Calu3 (cell line): Measurements from ENCODE around the gene C11orf24. TPM values are rescaled to one million over a fixed set of nuclear protein-coding genes. Genes with fewer than 3 reads are reported as not detected.

Experiments
- BruUV-seq: library from RNA; stranded (reverse); fragments of 400-500 nt; replicated peaks from 2 replicates; lab custom pipeline; 2021; lab: Mats Ljungman, UMichigan
- CTCF ChIA-PET: fragments of 300-600 bp; sonication (Branson Sonifier 250); formaldehyde crosslinking; loops from one replicate; lab custom pipeline; 2022; ENCODE audit warnings: antibody characterized with exemption; lab: Charles Lee
- DNase-seq: peaks from one replicate; pipeline ENCODE4 v3.0.0; 2022
- H3K27ac Mint-ChIP-seq: one replicate; pipeline ENCODE4 v1.8.0; 2022; ENCODE audit warnings: mixed read lengths; ENCODE audit not compliant: unreplicated experiment
- H3K27me3 Mint-ChIP-seq: one replicate; pipeline ENCODE4 v1.8.0; 2022; ENCODE audit warnings: mixed read lengths; ENCODE audit not compliant: unreplicated experiment
- H3K36me3 Mint-ChIP-seq: one replicate; pipeline ENCODE4 v1.8.0; 2022; ENCODE audit warnings: mild to moderate bottlenecking, moderate library complexity, mixed read lengths; ENCODE audit not compliant: insufficient read depth, unreplicated experiment
- H3K4me1 Mint-ChIP-seq: one replicate; pipeline ENCODE4 v1.8.0; 2022; ENCODE audit warnings: mild to moderate bottlenecking, low read depth, mixed read lengths; ENCODE audit not compliant: unreplicated experiment
- H3K4me3 Mint-ChIP-seq: one replicate; pipeline ENCODE4 v1.8.0; 2022; ENCODE audit warnings: mild to moderate bottlenecking, low read depth, moderate library complexity, mixed read lengths; ENCODE audit not compliant: unreplicated experiment
- H3K9me3 Mint-ChIP-seq: one replicate; pipeline ENCODE4 v1.8.0; 2022; ENCODE audit warnings: low read depth, mixed read lengths; ENCODE audit not compliant: unreplicated experiment
- intact Hi-C: fragments of 100-400 bp; cut with micrococcal nuclease; formaldehyde crosslinking; loops from one replicate; pipeline ENCODE4 v1.10.0; 2022; ENCODE audit not compliant: unreplicated experiment
- total RNA-seq: library from RNA; stranded (reverse); gene quantifications from 2 replicates; pipeline ENCODE4 v1.2.3, GENCODE V29; 2022
- TF ChIP-seq, protein P1 (sequence below): fragments of 200-600 bp; IDR thresholded peaks from one replicate; pipeline ENCODE4 v1.8.0; 2022; ENCODE audit warnings: antibody characterized with exemption; ENCODE audit not compliant: unreplicated experiment

C11orf24 gene
- total RNA-seq, 1 experiment from 2014 or later: 52.3 TPM

DNA sequence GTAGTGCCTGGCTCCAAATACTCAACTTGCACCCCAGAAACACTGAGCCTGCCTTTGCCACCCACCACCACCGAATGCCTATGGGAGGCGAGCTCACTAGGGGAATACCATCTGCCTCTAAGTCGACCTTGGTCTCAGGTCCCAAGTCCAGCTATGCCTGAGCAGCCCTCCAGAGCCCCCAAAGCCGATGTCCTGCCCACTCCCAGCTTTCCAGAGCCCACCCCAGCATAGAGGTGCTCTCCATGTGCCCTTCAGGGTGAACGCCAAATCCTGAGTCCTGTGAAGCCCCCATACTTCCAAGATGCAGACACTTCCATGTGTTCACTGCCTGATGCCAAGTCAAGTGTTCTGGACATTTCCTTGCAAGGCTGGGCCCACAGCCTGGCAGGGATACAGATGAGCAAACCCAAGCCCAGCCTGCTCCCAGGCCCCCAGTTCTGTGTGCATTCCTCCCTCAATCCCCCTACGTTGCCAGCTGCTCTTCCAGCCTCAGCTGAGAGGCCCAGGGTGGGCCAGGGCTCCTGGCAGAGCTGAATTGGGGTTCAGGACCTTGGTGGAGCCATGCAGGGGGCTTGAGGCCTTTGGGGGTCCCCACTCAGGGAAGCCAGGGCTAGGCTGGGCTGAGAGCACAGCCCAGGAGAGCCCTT is 56.1 kb downstream of the C11orf24 start:
- H3K27me3 Mint-ChIP-seq: peaks cover 28% of the 10 kb centered on the region
- TF ChIP-seq, protein P1, sequence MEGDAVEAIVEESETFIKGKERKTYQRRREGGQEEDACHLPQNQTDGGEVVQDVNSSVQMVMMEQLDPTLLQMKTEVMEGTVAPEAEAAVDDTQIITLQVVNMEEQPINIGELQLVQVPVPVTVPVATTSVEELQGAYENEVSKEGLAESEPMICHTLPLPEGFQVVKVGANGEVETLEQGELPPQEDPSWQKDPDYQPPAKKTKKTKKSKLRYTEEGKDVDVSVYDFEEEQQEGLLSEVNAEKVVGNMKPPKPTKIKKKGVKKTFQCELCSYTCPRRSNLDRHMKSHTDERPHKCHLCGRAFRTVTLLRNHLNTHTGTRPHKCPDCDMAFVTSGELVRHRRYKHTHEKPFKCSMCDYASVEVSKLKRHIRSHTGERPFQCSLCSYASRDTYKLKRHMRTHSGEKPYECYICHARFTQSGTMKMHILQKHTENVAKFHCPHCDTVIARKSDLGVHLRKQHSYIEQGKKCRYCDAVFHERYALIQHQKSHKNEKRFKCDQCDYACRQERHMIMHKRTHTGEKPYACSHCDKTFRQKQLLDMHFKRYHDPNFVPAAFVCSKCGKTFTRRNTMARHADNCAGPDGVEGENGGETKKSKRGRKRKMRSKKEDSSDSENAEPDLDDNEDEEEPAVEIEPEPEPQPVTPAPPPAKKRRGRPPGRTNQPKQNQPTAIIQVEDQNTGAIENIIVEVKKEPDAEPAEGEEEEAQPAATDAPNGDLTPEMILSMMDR: no peak
- no TSS peak for BruUV-seq
- peak overlapping the region; percentile 91 for H3K4me3 Mint-ChIP-seq
- peak overlapping the region; percentile 63 for H3K27ac Mint-ChIP-seq
- peaks cover 56% of the 10 kb centered on the region for H3K36me3 Mint-ChIP-seq
- no peaks in the 10 kb centered on the region for H3K9me3 Mint-ChIP-seq
- H3K4me1 Mint-ChIP-seq: peaks cover 38% of the 10 kb centered on the region
- CTCF ChIA-PET: interaction anchor here (0.6 kb wide), 1 partner anchor 476 kb away, joined by 4 read pairs; no protein-coding TSS in a partner anchor
- DNase-seq: no peak
- intact Hi-C loops: loop anchor here (10.0 kb wide), 1 partner anchor 79 kb away; no protein-coding TSS in a partner anchor

DNA sequence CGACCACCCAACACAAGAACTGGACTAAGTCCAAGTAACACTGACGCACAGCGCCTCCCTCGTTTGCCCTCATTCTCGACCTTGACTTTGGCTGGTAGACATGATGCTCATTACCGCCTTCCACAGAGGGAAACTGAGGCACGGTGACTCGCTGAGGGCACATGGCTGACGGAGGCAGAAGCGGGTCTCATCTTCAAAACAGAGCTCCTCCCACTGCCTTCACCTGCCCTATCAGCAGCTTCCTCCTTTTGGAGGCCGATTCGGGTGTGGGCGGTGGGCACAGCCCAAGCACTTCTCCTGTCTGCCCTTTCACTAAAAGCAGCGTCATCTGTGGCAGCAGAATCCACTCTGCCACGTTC is 56.7 kb downstream of the C11orf24 start:
- no TSS peak for BruUV-seq
- Mint-ChIP-seq H3K27ac (peak overlapping the region; percentile 63), H3K4me3 (peak overlapping the region; percentile 91)

DNA sequence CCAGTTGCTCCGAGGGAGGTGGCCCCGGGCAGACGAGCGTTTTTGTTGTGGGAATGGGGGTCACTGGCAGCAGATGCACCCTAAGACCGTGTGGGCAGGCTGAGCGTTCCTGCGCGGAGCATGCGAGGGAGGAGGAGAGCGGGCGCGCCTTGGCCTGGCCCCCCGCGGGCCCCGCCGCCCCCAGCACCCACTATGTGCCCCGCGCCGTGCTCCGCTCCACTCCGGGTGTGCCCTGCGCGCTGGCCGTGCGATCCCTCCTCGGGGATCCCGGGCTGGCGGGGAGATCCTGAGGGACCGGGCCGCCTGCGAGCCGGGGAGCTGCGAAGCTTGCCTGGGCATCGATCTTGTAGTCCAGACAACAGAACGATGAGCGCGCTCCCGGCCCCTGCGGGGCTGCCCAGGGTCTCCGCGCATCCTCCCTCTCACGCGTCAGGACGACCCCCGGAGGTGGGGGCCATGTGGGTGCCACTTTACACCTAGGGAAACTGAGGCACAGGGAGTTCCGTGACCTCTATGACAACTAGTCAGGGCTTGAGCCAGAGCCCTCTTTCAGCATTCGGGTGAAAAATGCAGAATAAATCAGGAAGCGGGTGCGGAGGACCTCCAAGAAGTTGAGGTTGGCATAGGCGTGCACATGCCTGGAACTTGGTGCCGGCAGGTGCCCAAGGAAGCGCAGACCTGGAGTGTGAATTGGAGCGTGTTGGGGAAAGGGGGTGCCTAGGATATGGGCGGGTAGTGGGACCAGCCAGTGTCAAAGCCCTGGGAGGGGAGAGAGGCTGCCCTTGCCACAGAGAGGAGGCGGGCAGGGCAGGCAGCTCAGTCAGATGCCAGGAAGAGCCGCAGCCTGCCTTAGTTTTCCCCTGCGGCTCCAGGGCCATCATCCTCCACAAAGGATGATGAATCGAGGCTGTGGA is 57.3 kb downstream of the C11orf24 start:
- Mint-ChIP-seq H3K9me3 (no peaks in the 10 kb centered on the region), H3K27me3 (peaks cover 19% of the 10 kb centered on the region), H3K4me1 (peaks cover 48% of the 10 kb centered on the region), H3K4me3 (peak overlapping the region; percentile 91), H3K27ac (peak overlapping the region; percentile 63), H3K36me3 (peaks cover 56% of the 10 kb centered on the region)
- no peak for DNase-seq
- intact Hi-C loops: loop anchor here (10.0 kb wide), 1 partner anchor 80 kb away; no protein-coding TSS in a partner anchor
- TF ChIP-seq, protein P1: no peak
- TSS peak; percentile 68 for BruUV-seq
- CTCF ChIA-PET: interaction anchor here (0.6 kb wide), 1 partner anchor 84 kb away, joined by 3 read pairs; no protein-coding TSS in a partner anchor

More for the DNA sequence above, 56.7 kb downstream of the C11orf24 start:
- TF ChIP-seq, protein P1: no peak
- CTCF ChIA-PET: interaction anchor here (0.6 kb wide), 1 partner anchor 476 kb away, joined by 4 read pairs; no protein-coding TSS in a partner anchor
- peaks cover 56% of the 10 kb centered on the region for H3K36me3 Mint-ChIP-seq
- no peak for DNase-seq
- intact Hi-C loops: loop anchor here (10.0 kb wide), 1 partner anchor 80 kb away; no protein-coding TSS in a partner anchor
- H3K4me1 Mint-ChIP-seq: peaks cover 44% of the 10 kb centered on the region
- peaks cover 26% of the 10 kb centered on the region for H3K27me3 Mint-ChIP-seq
- no peaks in the 10 kb centered on the region for H3K9me3 Mint-ChIP-seq

DNA sequence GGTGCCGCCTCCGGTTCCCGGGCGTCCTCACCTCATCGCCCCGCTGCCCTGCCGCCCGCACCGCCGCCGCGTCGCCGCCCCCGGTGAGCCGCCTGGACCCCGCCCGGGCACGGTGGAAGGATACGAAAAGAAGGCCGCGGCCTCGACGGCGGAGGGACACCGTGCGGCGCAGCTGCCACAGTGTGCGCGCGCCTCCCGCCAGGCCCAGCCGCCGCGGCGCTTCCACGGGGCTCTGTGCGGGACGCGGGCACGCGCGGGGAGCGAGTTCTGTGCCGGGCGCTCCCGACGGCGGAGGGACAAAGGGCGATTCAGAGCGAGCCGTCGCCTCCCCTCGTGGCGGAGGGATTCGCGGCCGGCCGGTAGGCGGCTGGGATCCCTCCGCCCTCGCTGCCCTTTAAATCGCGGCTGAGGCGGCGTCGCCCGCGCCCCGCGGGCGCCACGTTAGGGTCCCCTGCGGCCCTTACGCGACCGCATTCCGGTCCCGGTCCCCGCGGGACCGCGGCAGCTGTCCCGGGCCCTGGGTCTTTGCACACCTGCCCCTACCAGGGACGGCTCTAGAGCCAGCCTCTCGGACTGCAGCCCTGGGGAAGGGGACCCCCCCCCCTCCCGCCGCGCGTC is 58.1 kb downstream of the C11orf24 start:
- intact Hi-C loops: loop anchor here (10.0 kb wide), 1 partner anchor 81 kb away; no protein-coding TSS in a partner anchor
- CTCF ChIA-PET: interaction anchor here (0.6 kb wide), 1 partner anchor 143 kb away, joined by 5 read pairs; no protein-coding TSS in a partner anchor
- H3K36me3 Mint-ChIP-seq: peaks cover 61% of the 10 kb centered on the region

More for the DNA sequence above, 58.1 kb downstream of the C11orf24 start:
- peak overlapping the region; percentile 63 for H3K27ac Mint-ChIP-seq
- peak overlapping the region; percentile 91 for H3K4me3 Mint-ChIP-seq
- H3K27me3 Mint-ChIP-seq: peaks cover 15% of the 10 kb centered on the region
- peak; percentile 89 for DNase-seq
- TF ChIP-seq, protein P1: no peak
- no TSS peak for BruUV-seq
- H3K4me1 Mint-ChIP-seq: peaks cover 56% of the 10 kb centered on the region
- no peaks in the 10 kb centered on the region for H3K9me3 Mint-ChIP-seq
